Body of pancreas (tissue), 4 donors: ENCODE results near the gene SLC9A8.

ENCODE experiments used
- POLR2A ChIP-seq, 3 donors: fragments of 450-650 bp; IDR thresholded peaks; one replicate each; pipeline ENCODE4 v1.6.1; 2016; ENCODE audit warnings: antibody characterized with exemption in 3 of 3, mild to moderate bottlenecking in 2 of 3
- TF ChIP-seq, protein P1 (sequence below), 7 experiments: fragments of 450-650 bp in 4 of 7; fragments of 200-600 bp in 3 of 7; sonication (generic) in 3 of 7; IDR thresholded peaks; one replicate each; pipeline ENCODE4 v1.5.1; 2016 to 2019; ENCODE audit warnings: antibody characterized with exemption in 7 of 7

DNA sequence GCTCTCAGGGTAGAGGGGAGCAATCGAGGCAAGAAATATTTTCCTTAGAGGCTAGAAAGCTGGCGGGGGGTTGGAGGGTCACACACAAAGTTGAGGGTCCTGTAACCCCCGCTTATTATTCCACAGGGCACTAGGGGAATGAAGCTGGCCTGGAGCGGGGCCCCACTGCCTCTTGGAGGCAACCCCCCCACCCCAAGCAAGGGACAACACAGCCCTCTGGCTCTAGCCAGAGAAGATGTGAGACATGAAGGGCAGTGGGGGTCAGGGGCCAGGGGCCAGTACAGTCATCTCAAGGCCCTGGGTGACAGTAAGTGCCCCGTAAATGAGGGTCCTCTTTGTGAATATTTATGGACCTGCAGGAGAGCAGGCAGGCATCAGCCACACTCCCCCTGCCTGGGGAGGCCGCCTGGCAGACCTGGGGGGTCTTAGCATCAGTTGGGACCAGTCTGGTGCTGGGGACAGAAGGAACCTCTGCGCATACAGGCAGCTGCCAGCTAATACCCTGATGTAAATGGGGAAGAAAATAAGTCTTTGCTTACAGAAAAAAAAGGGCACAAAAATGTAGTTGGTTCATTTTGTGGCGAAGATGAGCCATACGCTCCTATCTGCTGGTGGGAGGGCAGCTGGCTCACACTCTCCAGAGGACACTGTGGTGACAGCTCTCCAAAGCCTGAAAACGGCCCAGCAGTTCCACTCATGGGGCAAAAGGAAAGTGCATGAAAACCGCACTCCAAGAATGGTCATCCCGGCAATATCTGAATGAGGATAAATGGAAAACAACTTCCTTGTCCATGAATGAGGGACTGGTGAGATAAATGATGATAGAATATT is 80.8 kb downstream of the SLC9A8 start:
- no peak for TF ChIP-seq POLR2A (IDR thresholded peaks at IDR 0.05)
- TF ChIP-seq, protein P1, sequence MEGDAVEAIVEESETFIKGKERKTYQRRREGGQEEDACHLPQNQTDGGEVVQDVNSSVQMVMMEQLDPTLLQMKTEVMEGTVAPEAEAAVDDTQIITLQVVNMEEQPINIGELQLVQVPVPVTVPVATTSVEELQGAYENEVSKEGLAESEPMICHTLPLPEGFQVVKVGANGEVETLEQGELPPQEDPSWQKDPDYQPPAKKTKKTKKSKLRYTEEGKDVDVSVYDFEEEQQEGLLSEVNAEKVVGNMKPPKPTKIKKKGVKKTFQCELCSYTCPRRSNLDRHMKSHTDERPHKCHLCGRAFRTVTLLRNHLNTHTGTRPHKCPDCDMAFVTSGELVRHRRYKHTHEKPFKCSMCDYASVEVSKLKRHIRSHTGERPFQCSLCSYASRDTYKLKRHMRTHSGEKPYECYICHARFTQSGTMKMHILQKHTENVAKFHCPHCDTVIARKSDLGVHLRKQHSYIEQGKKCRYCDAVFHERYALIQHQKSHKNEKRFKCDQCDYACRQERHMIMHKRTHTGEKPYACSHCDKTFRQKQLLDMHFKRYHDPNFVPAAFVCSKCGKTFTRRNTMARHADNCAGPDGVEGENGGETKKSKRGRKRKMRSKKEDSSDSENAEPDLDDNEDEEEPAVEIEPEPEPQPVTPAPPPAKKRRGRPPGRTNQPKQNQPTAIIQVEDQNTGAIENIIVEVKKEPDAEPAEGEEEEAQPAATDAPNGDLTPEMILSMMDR (IDR thresholded peaks at IDR 0.05), result no peak
